ENCODE data around the gene HEBP2. TPM values are rescaled to one million over a fixed set of nuclear protein-coding genes. Genes with fewer than 3 reads are reported as not detected.

HEBP2 gene
- total RNA-seq, 1 experiment from 2014 or later = 51.6 TPM

- ATAC-seq (peak; percentile 66), DNase-seq (ENCODE audit: low read depth, low spot score) (no peak)
- Histone ChIP-seq H3K4me2 (ENCODE audit: low read length) (peak overlapping the region; percentile 58), H3K79me2 (ENCODE audit: insufficient read depth, low read length) (no peaks in the 10 kb centered on the region), H3K9me3 (ENCODE audit: control insufficient read depth in 1 of 2, insufficient read depth in 1 of 2, low read depth in 1 of 2, low read length in 2 of 2) (no peaks in the 10 kb centered on the region), H3K9ac (ENCODE audit: low read length) (no peak overlapping the region), H2AFZ (ENCODE audit: low read depth, low read length, poor library complexity, severe bottlenecking) (peak overlapping the region; percentile 55), H3K27me3 (ENCODE audit: insufficient read depth, low read length) (no peaks in the 10 kb centered on the region), H3K27ac (ENCODE audit: low read depth, low read length) (no peak overlapping the region), H3K9me2 (ENCODE audit: insufficient read depth) (no peaks in the 10 kb centered on the region), H3K4me1 (ENCODE audit: control insufficient read depth in 1 of 2, insufficient read depth in 2 of 2, low read length in 2 of 2) (peaks cover 14 to 29% of the 10 kb centered on the region in 2 experiments), H3K4me3 (replicated peaks in 1 of 2; ENCODE audit: low read depth in 1 of 2, low read length in 2 of 2) (no peak overlapping the region; a peak in 1 of 4 replicates), H3K36me3 (ENCODE audit: control insufficient read depth in 1 of 2, insufficient read depth in 2 of 2, low read length in 2 of 2) (no peaks in the 10 kb centered on the region), H4K20me1 (ENCODE audit: insufficient read depth) (no peaks in the 10 kb centered on the region)
- TF ChIP-seq ZBTB33 (IDR thresholded peaks at IDR 0.05; ENCODE audit: extremely low read depth, insufficient replicate concordance, low read length) (no peak), FOSL1 (IDR thresholded peaks at IDR 0.05; ENCODE audit: low read depth) (no peak), EZH2 (IDR thresholded peaks at IDR 0.05) (no peak), EZH2phosphoT487 (IDR thresholded peaks at IDR 0.05; ENCODE audit: borderline replicate concordance) (no peak)
- CTCF ChIA-PET = interaction anchor here (1.4 kb wide), 1 partner anchor 993 kb away, joined by 3 read pairs; no protein-coding TSS in a partner anchor
- no TSS peak for BruUV-seq (replicated peaks)
- RAD21 ChIA-PET (ENCODE audit: low non-redundant PET in 1 of 2, low total read pairs in 2 of 2, uncharacterized antibody in 2 of 2, unreplicated experiment in 2 of 2) = no interaction called here
- POLR2A ChIA-PET = no interaction called here
- intact Hi-C loops (cut with micrococcal nuclease) = no loop called here
Observed at GRCh38 chr6:138371452-138371711, 32.6 kb upstream of the HEBP2 start.

- intact Hi-C loops (cut with micrococcal nuclease) = no loop called here
- no TSS peak for BruUV-seq (replicated peaks)
- peak; percentile 70 for ATAC-seq
- TF ChIP-seq SIN3A (IDR thresholded peaks at IDR 0.05; ENCODE audit: low read depth) (no peak), POLR2A (IDR thresholded peaks at IDR 0.05; ENCODE audit: borderline replicate concordance, extremely low read depth, insufficient read depth, insufficient read length) (no peak), MAX (IDR thresholded peaks at IDR 0.05) (no peak), TCF7L2 (IDR thresholded peaks at IDR 0.05; ENCODE audit: borderline replicate concordance, extremely low read depth, insufficient read depth, insufficient read length) (no peak), ZBTB33 (IDR thresholded peaks at IDR 0.05; ENCODE audit: extremely low read depth, insufficient replicate concordance, low read length) (no peak), ELF1 (IDR thresholded peaks at IDR 0.05; ENCODE audit: borderline replicate concordance, low read depth) (no peak), POLR2AphosphoS5 (IDR thresholded peaks at IDR 0.05; ENCODE audit: low read depth, low read length) (no peak), ZNF274 (IDR thresholded peaks at IDR 0.05; ENCODE audit: low read depth, low read length) (no peak), JUND (IDR thresholded peaks at IDR 0.05) (no peak), EGR1 (IDR thresholded peaks at IDR 0.05; ENCODE audit: low read depth) (no peak), YY1 (IDR thresholded peaks at IDR 0.05; ENCODE audit: extremely low read depth, insufficient replicate concordance, low read depth, low read length) (no peak), ZFX (IDR thresholded peaks at IDR 0.05) (no peak), FOSL1 (IDR thresholded peaks at IDR 0.05; ENCODE audit: low read depth) (no peak), SRF (IDR thresholded peaks at IDR 0.05; ENCODE audit: low read depth) (no peak), ATF3 (IDR thresholded peaks at IDR 0.05) (no peak), RAD21 (IDR thresholded peaks at IDR 0.05; ENCODE audit: low read depth) (no peak), CBX3 (IDR thresholded peaks at IDR 0.05; ENCODE audit: low read depth) (no peak)
Observed at GRCh38 chr6:138371720-138372119, 32.3 kb upstream of the HEBP2 start.

More at GRCh38 chr6:138371720-138372119, 32.3 kb upstream of the HEBP2 start:
- RAD21 ChIA-PET (ENCODE audit: low non-redundant PET in 1 of 2, low total read pairs in 2 of 2, uncharacterized antibody in 2 of 2, unreplicated experiment in 2 of 2) = no interaction called here
- H3K9me2 ChIP-seq (ENCODE audit: insufficient read depth) = no peaks in the 10 kb centered on the region
- H3K27me3 ChIP-seq (ENCODE audit: insufficient read depth, low read length) = no peaks in the 10 kb centered on the region
- H3K4me2 ChIP-seq (ENCODE audit: low read length) = peak overlapping the region; percentile 58
- H3K4me3 ChIP-seq (replicated peaks in 1 of 2; ENCODE audit: low read depth in 1 of 2, low read length in 2 of 2) = no peak overlapping the region; a peak in 1 of 4 replicates
- no peaks in the 10 kb centered on the region for H3K79me2 ChIP-seq (ENCODE audit: insufficient read depth, low read length)
- no peak overlapping the region for H3K27ac ChIP-seq (ENCODE audit: low read depth, low read length)
- no peaks in the 10 kb centered on the region for H4K20me1 ChIP-seq (ENCODE audit: insufficient read depth)
- H3K9me3 ChIP-seq (ENCODE audit: control insufficient read depth in 1 of 2, insufficient read depth in 1 of 2, low read depth in 1 of 2, low read length in 2 of 2) = no peaks in the 10 kb centered on the region
- POLR2A ChIA-PET = no interaction called here
- no peaks in the 10 kb centered on the region for H3K36me3 ChIP-seq (ENCODE audit: control insufficient read depth in 1 of 2, insufficient read depth in 2 of 2, low read length in 2 of 2)
- peaks cover 14 to 29% of the 10 kb centered on the region in 2 experiments for H3K4me1 ChIP-seq (ENCODE audit: control insufficient read depth in 1 of 2, insufficient read depth in 2 of 2, low read length in 2 of 2)
- no peak for DNase-seq (ENCODE audit: low read depth, low spot score)
- peak overlapping the region; percentile 55 for H2AFZ ChIP-seq (ENCODE audit: low read depth, low read length, poor library complexity, severe bottlenecking)
- H3K9ac ChIP-seq (ENCODE audit: low read length) = no peak overlapping the region
- CTCF ChIA-PET = interaction anchor here (1.0 to 1.4 kb wide), 2 partner anchors 10 to 993 kb away, joined by 3 read pairs; no protein-coding TSS in a partner anchor
